ENCODE measurements around the gene PRSS38.
"Not testable (repeated sequence)": the region's sequence is repeated elsewhere in the genome, so short reads cannot be mapped to it uniquely, and the experiment has no call there.

PRSS38 gene

GRCh38 chr1:227809026-227809425 is 6.4 kb upstream of the PRSS38 start:
- Mint-ChIP-seq H3K36me3 (ENCODE audit: insufficient read depth) (no peaks in the 10 kb centered on the region), H3K27ac (no peak overlapping the region), H3K27me3 (peaks cover 0 to 16% of the 10 kb centered on the region in 2 donors), H3K4me1 (ENCODE audit: low read depth in 2 of 2) (peaks cover 4 to 16% of the 10 kb centered on the region in 2 donors), H3K4me3 (no peak overlapping the region), H3K9me3 (peaks cover 3 to 12% of the 10 kb centered on the region in 2 donors)
- DNase-seq (no peak), ATAC-seq (replicated peaks) (no peak)

- no peak for DNase-seq
- no peaks in the 10 kb centered on the region for H3K36me3 Mint-ChIP-seq (ENCODE audit: insufficient read depth)
- no peaks in the 10 kb centered on the region for H3K27me3 Mint-ChIP-seq
- H3K9me3 Mint-ChIP-seq, result peaks cover 7 to 19% of the 10 kb centered on the region in 2 donors
- H3K27ac Mint-ChIP-seq, result no peak overlapping the region
- no peak for ATAC-seq (replicated peaks)
- H3K4me3 Mint-ChIP-seq, result no peak overlapping the region
- peaks cover 7 to 13% of the 10 kb centered on the region in 2 donors for H3K4me1 Mint-ChIP-seq (ENCODE audit: low read depth in 2 of 2)
Observed at GRCh38 chr1:227813962-227814361, 1.5 kb upstream of the PRSS38 start.

GRCh38 chr1:227816750-227817446 is 1.4 kb downstream of the PRSS38 start:
- peak overlapping the region; percentile 36 to 69 for H3K4me3 Mint-ChIP-seq
- H3K27ac Mint-ChIP-seq, result peak overlapping the region; percentile 8 to 80
- peak; percentile 94 for ATAC-seq (replicated peaks)
- peaks cover 7 to 19% of the 10 kb centered on the region in 2 donors for H3K9me3 Mint-ChIP-seq
- H3K36me3 Mint-ChIP-seq (ENCODE audit: insufficient read depth), result no peaks in the 10 kb centered on the region
- no peaks in the 10 kb centered on the region for H3K27me3 Mint-ChIP-seq
- DNase-seq, result peak in 2 of 3 experiments; percentile 21 to 30
- peaks cover 5 to 11% of the 10 kb centered on the region in 2 donors for H3K4me1 Mint-ChIP-seq (ENCODE audit: low read depth in 2 of 2)

GRCh38 chr1:227823537-227823936 is 8.1 kb downstream of the PRSS38 start:
- DNase-seq (no peak), ATAC-seq (replicated peaks) (no peak)
- Mint-ChIP-seq H3K27ac (no peak overlapping the region), H3K36me3 (ENCODE audit: insufficient read depth) (no peaks in the 10 kb centered on the region), H3K4me1 (ENCODE audit: low read depth in 2 of 2) (peaks cover 11 to 16% of the 10 kb centered on the region in 2 donors), H3K4me3 (no peak overlapping the region), H3K27me3 (peaks cover 11 to 23% of the 10 kb centered on the region in 2 donors), H3K9me3 (peaks cover 0 to 2% of the 10 kb centered on the region in 2 donors)

GRCh38 chr1:227824204-227824603 is 8.7 kb downstream of the PRSS38 start:
- H3K27ac Mint-ChIP-seq, result no peak overlapping the region
- peaks cover 0 to 2% of the 10 kb centered on the region in 2 donors for H3K9me3 Mint-ChIP-seq
- no peak overlapping the region for H3K4me3 Mint-ChIP-seq
- ATAC-seq (replicated peaks) (no peak), DNase-seq (no peak)
- H3K27me3 Mint-ChIP-seq, result peaks cover 11 to 23% of the 10 kb centered on the region in 2 donors
- H3K4me1 Mint-ChIP-seq (ENCODE audit: low read depth in 2 of 2), result peaks cover 18 to 22% of the 10 kb centered on the region in 2 donors
- no peaks in the 10 kb centered on the region for H3K36me3 Mint-ChIP-seq (ENCODE audit: insufficient read depth)

- peaks cover 3% of the 10 kb centered on the region for H3K36me3 Mint-ChIP-seq (ENCODE audit: insufficient read depth)
- no peak overlapping the region for H3K27ac Mint-ChIP-seq
- no peak for DNase-seq
- H3K9me3 Mint-ChIP-seq, result peaks cover 0 to 2% of the 10 kb centered on the region in 2 donors
- peaks cover 19 to 23% of the 10 kb centered on the region in 2 donors for H3K4me1 Mint-ChIP-seq (ENCODE audit: low read depth in 2 of 2)
- peaks cover 11 to 29% of the 10 kb centered on the region in 2 donors for H3K27me3 Mint-ChIP-seq
- ATAC-seq (replicated peaks), result peak; percentile 59
- H3K4me3 Mint-ChIP-seq, result peak overlapping the region in 1 of 2 donors; percentile 7
Observed at GRCh38 chr1:227828786-227829185, 13.3 kb downstream of the PRSS38 start.

- H3K27me3 Mint-ChIP-seq, result peaks cover 14 to 31% of the 10 kb centered on the region in 2 donors
- H3K36me3 Mint-ChIP-seq (ENCODE audit: insufficient read depth), result no peaks in the 10 kb centered on the region
- H3K9me3 Mint-ChIP-seq, result no peaks in the 10 kb centered on the region
- H3K27ac Mint-ChIP-seq, result no peak overlapping the region
- ATAC-seq (replicated peaks) (no peak), DNase-seq (no peak)
- H3K4me1 Mint-ChIP-seq (ENCODE audit: low read depth in 2 of 2), result peaks cover 0 to 2% of the 10 kb centered on the region in 2 donors
- H3K4me3 Mint-ChIP-seq, result no peak overlapping the region
Observed at GRCh38 chr1:227838181-227838580, 22.7 kb downstream of the PRSS38 start.

- DNase-seq (no peak), ATAC-seq (replicated peaks) (no peak)
- Mint-ChIP-seq H3K4me3 (no peak overlapping the region), H3K27ac (no peak overlapping the region), H3K36me3 (ENCODE audit: insufficient read depth) (no peaks in the 10 kb centered on the region), H3K27me3 (peaks cover 7 to 10% of the 10 kb centered on the region in 2 donors), H3K4me1 (ENCODE audit: low read depth in 2 of 2) (peaks cover 0 to 5% of the 10 kb centered on the region in 2 donors), H3K9me3 (no peaks in the 10 kb centered on the region)
Observed at GRCh38 chr1:227841096-227841495, 25.6 kb downstream of the PRSS38 start.

- no peaks in the 10 kb centered on the region for H3K27me3 Mint-ChIP-seq
- no peaks in the 10 kb centered on the region for H3K36me3 Mint-ChIP-seq (ENCODE audit: insufficient read depth)
- H3K27ac Mint-ChIP-seq, result peak overlapping the region; percentile 69 to 75
- H3K4me3 Mint-ChIP-seq, result no peak overlapping the region
- ATAC-seq (replicated peaks), result peak; percentile 26
- H3K9me3 Mint-ChIP-seq, result peaks cover 5 to 8% of the 10 kb centered on the region in 2 donors
- no peak for DNase-seq
- peaks cover 0 to 5% of the 10 kb centered on the region in 2 donors for H3K4me1 Mint-ChIP-seq (ENCODE audit: low read depth in 2 of 2)
Observed at GRCh38 chr1:227844320-227845146, 29.1 kb downstream of the PRSS38 start.

GRCh38 chr1:227845147-227845458 is 29.6 kb downstream of the PRSS38 start:
- peaks cover 0 to 5% of the 10 kb centered on the region in 2 donors for H3K4me1 Mint-ChIP-seq (ENCODE audit: low read depth in 2 of 2)
- H3K27me3 Mint-ChIP-seq, result peaks cover 0 to 2% of the 10 kb centered on the region in 2 donors
- no peak for DNase-seq
- ATAC-seq (replicated peaks), result no peak
- H3K27ac Mint-ChIP-seq, result peak overlapping the region; percentile 69 to 75
- H3K9me3 Mint-ChIP-seq, result peaks cover 5 to 8% of the 10 kb centered on the region in 2 donors
- no peak overlapping the region for H3K4me3 Mint-ChIP-seq
- no peaks in the 10 kb centered on the region for H3K36me3 Mint-ChIP-seq (ENCODE audit: insufficient read depth)

GRCh38 chr1:227845519-227845918 is 30.0 kb downstream of the PRSS38 start:
- DNase-seq (no peak), ATAC-seq (replicated peaks) (no peak)
- no peaks in the 10 kb centered on the region for H3K36me3 Mint-ChIP-seq (ENCODE audit: insufficient read depth)
- H3K9me3 Mint-ChIP-seq, result peaks cover 5 to 8% of the 10 kb centered on the region in 2 donors
- peaks cover 0 to 4% of the 10 kb centered on the region in 2 donors for H3K27me3 Mint-ChIP-seq
- H3K4me1 Mint-ChIP-seq (ENCODE audit: low read depth in 2 of 2), result peaks cover 0 to 5% of the 10 kb centered on the region in 2 donors
- no peak overlapping the region for H3K4me3 Mint-ChIP-seq
- no peak overlapping the region for H3K27ac Mint-ChIP-seq

GRCh38 chr1:227846265-227846858 is 30.9 kb downstream of the PRSS38 start:
- no peak for ATAC-seq (replicated peaks)
- Mint-ChIP-seq H3K27ac (no peak overlapping the region), H3K36me3 (ENCODE audit: insufficient read depth) (no peaks in the 10 kb centered on the region), H3K4me3 (no peak overlapping the region), H3K4me1 (ENCODE audit: low read depth in 2 of 2) (peaks cover 0 to 5% of the 10 kb centered on the region in 2 donors), H3K27me3 (peaks cover 0 to 5% of the 10 kb centered on the region in 2 donors), H3K9me3 (peaks cover 5 to 8% of the 10 kb centered on the region in 2 donors)
- no peak for DNase-seq

- not testable (repeated sequence) for ATAC-seq (replicated peaks); H3K4me3 Mint-ChIP-seq; H3K9me3 Mint-ChIP-seq; H3K27ac Mint-ChIP-seq; DNase-seq; H3K36me3 Mint-ChIP-seq (ENCODE audit: insufficient read depth); H3K4me1 Mint-ChIP-seq (ENCODE audit: low read depth in 2 of 2)
- peaks cover 2 to 11% of the 10 kb centered on the region in 2 donors for H3K27me3 Mint-ChIP-seq
Observed at GRCh38 chr1:227847046-227847445, 31.6 kb downstream of the PRSS38 start.
